Activated T-helper 1 cell treated with Interleukin-2 at 50 U/mL for 16 hours (primary cell): ENCODE results near the gene CHRM3.

Experiments
- DNase-seq: peaks from one replicate; pipeline ENCODE4 v3.0.0-alpha.2; 2020; ENCODE audit warnings: low read depth

The CHRM3 gene

DNA sequence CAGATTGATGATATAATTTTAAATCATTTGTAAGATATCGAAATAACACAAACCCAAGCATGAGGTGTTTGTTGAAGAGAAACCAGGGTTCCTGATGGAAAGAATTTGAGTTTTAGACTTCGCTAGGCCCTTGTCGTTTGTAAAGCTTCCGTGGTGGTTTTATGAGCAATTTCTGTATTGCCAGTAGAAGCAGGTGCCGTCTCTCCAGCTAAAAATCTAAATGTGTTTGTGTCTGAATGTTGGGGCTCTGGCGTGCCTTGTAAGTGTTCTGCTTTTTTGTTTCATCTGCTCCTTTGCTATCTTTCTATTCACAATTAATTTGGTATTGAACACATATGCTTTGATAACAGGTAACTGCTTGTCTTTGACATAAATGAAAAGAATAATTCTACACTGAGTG lies 27.5 kb downstream of the CHRM3 start:
- DNase-seq, result no peak

DNA sequence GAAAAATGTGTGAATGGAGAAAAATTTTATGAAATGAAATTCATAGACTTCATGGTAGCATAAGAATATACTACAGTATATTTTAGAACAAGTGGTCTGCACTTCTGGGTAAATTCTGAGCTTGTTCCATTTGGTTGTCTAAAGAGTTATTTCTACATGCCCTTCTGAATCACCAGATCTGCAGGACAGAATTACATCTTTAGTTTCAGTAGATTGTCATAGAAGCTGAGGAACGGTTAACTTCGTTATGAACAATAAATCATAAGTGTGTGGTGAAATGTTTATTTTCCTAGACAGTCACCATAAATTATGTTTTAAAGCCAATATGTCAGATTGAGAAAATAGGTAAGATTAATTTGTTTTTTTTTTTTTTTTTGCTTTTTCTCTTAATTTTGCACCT lies 30.9 kb downstream of the CHRM3 start:
- no peak for DNase-seq

DNA sequence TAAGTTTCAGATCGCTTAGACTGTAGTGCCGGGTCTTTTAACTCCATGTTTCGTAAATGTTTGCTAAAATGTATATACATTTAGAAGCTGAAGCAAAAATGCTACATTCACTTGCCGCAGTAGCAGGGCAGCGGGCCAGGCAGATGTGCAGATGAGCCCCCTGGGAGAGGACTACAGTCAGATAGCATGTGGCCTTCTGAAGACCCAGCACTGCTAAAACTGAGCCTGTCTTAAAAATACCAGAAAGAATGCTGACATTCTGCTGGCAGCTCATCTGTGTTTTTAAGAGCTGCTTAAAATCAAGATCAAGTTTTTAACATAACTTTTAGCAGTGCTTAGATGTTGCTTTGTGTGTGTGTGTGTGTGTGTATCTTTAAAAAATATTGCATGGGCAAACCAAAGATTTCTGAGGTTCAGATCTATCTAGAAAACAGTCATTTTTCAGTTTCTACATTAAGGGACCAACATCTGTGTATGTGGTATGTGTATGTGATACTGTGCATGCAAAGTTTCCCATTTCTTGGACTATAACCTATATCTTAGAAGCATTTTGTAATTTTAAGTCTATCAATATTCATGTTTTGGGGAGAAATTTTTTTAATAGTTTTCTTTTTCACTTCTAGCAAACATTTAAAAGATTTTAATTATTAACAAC lies 31.7 kb downstream of the CHRM3 start:
- no peak for DNase-seq

DNA sequence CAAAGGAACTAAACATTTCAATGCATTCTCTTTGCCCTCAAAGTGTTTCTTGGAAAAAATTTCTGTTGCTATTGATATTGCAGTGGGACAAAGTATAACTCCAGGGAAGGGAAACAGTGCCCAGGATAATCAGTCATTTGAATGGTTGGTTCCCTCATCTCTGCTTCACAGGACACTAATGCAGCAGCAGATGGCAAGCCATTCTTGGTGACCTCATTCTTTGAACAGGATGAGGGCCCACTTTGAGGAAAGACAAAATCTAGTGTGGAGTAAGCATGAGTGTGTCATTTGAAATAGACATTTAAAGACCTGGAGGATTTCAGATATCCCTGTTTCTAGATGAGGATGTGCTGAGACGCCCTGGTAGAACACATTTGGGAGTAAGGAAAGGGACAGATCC lies 32.3 kb downstream of the CHRM3 start:
- DNase-seq, result no peak

DNA sequence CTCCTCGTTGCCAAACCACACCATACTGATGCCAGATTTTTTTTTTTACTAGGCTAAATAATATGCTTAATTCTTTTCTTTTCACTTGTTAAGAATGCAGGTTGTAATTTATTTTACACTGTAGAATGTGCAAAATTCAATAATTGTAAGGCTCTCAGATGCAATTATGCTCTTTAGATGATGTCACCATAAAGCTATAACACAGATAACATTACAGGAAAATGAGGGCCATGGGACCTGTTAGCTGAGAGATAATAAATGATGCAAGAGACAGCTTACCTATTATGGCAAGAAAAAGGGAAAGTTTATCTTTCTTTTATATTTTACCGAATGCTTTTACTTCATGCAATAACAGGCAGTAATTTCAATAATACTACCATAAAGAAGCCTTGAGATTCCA lies 35.4 kb downstream of the CHRM3 start:
- DNase-seq, result no peak

- no peak for DNase-seq
These were observed 36.5 kb downstream of the CHRM3 start for GRCh38 chr1:239422818-239423217.

DNA sequence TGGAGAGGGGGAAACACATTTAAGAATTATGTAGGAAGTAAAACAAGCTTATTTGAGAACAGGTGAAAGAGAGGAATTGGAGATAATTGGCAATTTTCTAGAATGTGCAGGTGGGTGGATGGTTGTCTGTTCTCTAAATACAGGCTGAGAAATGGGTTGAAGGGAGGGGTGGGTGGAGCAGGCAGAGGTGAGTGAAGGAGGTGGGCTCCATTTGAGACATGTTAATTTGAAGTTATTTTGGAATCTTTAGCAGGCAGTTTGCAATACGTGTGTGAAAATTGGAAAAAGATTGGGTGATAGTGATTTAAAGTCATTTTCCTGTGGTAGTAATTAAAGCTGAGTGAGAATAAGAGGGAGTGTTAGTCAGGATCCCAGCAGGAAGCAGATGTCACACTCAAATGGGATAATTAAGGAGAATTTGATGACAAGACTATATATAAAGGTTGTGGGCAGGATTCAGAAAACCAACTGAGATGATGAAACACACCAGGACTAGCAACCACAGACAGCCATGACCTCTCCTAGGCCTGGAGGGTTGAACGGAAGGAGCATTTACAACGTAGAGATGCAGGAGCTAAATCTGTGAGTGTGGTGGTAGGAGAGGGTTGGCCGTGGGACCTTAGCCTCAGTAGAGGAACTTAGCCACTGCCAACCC lies 40.6 kb downstream of the CHRM3 start:
- no peak for DNase-seq

GRCh38 chr1:239427712-239428111 lies 41.3 kb downstream of the CHRM3 start:
- DNase-seq, result no peak

- DNase-seq, result no peak
These were observed 41.8 kb downstream of the CHRM3 start for GRCh38 chr1:239428120-239428710.

- DNase-seq, result no peak
These were observed 42.8 kb downstream of the CHRM3 start for GRCh38 chr1:239429163-239429562.

GRCh38 chr1:239432255-239432654 lies 45.9 kb downstream of the CHRM3 start:
- DNase-seq, result no peak

GRCh38 chr1:239434181-239434580 lies 47.8 kb downstream of the CHRM3 start:
- DNase-seq, result no peak
